IPS-18c (cell line): ENCODE results near the gene DNAAF3.
"Not testable (repeated sequence)": the region's sequence is repeated elsewhere in the genome, so short reads cannot be mapped to it uniquely, and the experiment has no call there.

ENCODE experiments used
- H3K4me3 ChIP-seq: 2 replicates; pipeline ENCODE4 v1.7.0; 2013; ENCODE audit warnings: low read depth, mild to moderate bottlenecking, low read length, moderate library complexity; ENCODE audit not compliant: insufficient read depth
- H3K9me3 ChIP-seq: one replicate; pipeline ENCODE4 v1.6.1; 2013; ENCODE audit warnings: mild to moderate bottlenecking, low read length, moderate library complexity; ENCODE audit not compliant: control insufficient read depth, insufficient read depth

DNAAF3 gene

GRCh38 chr19:55166530-55167268 is at the start of gene DNAAF3:
Gene DNAAF3, minus strand, starts transcription at chr19:55166613. Its CDS starts 200 bp downstream, at chr19:55166413.
- Histone ChIP-seq H3K9me3 (no peaks in the 10 kb centered on the region), H3K4me3 (peak within 1 kb of the TSS; percentile 72)

DNA sequence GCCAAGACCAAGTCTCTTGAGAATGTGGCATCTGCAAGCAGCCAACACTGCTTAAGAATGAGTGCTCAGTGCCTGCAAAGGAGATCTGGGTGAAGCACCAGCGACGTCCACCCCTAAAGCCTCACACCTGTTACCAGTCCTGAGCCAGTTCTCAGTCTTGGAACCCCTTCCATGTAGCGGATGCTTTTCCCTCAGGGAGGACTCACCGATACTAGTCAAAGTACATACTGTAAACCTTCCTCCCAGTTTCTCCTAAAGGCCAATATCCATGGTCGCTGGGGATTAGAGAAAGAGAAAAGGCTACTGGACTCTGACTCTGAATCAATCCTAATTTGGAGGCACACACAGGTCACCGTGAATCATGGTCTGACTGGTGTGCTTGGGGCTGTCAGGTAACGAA is 47.1 kb upstream of the DNAAF3 start:
- Histone ChIP-seq H3K4me3 (no peak overlapping the region), H3K9me3 (peaks cover 5% of the 10 kb centered on the region)

GRCh38 chr19:55212447-55212846 is 46.0 kb upstream of the DNAAF3 start:
- H3K4me3 ChIP-seq, result no peak overlapping the region
- H3K9me3 ChIP-seq, result peaks cover 5% of the 10 kb centered on the region

GRCh38 chr19:55209693-55210472 is 43.5 kb upstream of the DNAAF3 start:
- no peak overlapping the region for H3K4me3 ChIP-seq

GRCh38 chr19:55208880-55209692 is 42.7 kb upstream of the DNAAF3 start, which contains the start of gene PTPRH:
Gene PTPRH, minus strand, starts transcription at chr19:55209501. Its CDS starts 68 bp downstream, at chr19:55209433.
- H3K4me3 ChIP-seq, result no peak within 1 kb of the TSS
- H3K9me3 ChIP-seq, result peaks cover 5% of the 10 kb centered on the region

More at GRCh38 chr19:55209693-55210472, 43.5 kb upstream of the DNAAF3 start:
- H3K9me3 ChIP-seq, result peaks cover 5% of the 10 kb centered on the region

DNA sequence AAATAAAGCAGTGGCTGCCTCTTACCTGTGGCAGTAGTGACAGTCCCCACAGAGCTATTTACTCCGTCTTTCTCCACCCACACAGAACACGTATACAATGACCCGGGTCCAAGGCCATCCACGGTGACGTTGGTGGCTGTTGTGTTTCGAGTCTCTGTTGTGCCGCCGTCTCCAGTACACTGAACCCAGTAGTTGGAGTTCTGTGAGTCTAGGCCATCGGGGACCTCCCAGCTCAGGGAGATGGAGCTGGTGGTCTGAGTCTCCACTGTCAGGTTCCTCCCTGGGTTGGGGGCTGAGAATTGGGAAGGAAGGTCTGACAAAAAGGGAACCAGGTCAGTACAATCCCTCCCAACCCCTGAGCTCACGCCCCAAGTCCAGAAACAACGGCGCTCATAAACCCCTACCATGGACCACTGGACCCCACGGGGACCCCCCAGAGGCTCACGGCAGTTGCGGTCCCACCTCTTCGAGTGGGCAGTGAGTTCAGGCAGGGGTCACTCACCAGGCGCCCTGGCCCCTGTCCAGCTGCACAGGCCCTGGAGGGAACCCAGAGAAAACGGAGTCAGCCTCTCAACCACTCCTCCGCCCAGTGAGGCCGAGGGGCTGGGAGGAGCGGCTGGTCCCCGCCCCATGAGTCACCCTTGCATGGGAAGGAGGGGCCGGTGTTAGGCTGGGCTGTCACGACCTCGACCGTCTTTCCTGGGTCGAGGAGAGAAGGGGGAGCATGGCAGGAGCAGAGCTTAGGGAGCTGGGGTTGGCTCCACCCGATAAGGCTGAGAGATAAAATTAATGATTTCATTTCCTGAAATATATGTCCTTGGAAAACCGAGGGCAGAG is 40.5 kb upstream of the DNAAF3 start:
- Histone ChIP-seq H3K4me3 (peak overlapping the region; percentile 36; the same call in 1 of the 2 replicates), H3K9me3 (no peaks in the 10 kb centered on the region)

- not testable (repeated sequence) for H3K9me3 ChIP-seq, H3K4me3 ChIP-seq
These were observed 35.8 kb upstream of the DNAAF3 start for GRCh38 chr19:55202199-55202598.

DNA sequence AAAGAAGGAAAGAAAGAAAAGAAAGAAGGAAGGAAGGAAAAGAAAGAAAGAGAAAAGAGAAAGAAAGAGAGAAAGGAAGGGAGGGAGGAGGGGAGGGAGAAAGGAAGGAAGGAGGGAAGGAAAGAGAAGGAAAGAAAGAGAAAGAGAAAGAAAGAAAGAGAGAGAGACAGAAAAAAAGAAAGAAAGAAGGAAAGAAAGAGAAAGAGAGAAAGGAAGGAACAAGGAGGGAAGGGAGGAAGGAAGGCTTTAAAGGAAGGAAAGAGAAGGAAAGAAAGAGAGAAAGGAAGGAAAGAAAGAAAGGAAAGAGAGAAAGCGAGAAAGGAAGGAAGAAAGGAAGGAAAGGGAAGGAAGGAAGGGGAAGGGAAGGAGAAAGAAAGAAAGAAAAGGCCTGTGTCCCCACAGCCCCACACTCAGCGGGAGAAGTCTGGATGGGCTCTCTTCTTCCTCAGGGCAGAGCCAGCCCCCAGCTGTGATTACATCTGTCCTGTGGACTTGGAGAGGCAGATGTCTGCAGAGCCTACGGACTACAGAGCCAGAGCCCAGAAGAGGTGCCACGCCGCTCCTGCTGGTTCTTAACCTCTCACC is 33.3 kb upstream of the DNAAF3 start:
- H3K4me3 ChIP-seq, result no peak overlapping the region
- no peaks in the 10 kb centered on the region for H3K9me3 ChIP-seq

- no peaks in the 10 kb centered on the region for H3K9me3 ChIP-seq
- no peak overlapping the region for H3K4me3 ChIP-seq
These were observed 32.2 kb upstream of the DNAAF3 start for GRCh38 chr19:55198651-55199050.

DNA sequence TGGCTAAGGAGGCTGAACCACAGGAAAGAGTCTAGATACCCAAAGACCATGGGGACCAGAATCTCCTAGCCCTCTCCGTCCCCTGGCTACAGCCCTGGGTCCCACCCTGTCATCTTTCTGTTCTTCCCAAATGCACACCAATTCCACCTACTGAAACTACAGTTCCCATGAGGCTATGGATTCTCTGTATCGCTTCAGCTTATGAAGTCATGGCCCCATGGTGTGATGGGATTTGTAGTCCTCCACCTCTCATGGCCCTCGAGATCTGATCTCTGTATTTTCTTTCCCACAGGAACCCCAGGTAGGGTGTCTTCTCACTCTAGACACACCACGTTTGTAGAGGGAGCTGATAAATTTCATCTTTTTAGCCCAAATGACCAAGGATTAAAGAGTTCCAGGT is 31.1 kb upstream of the DNAAF3 start:
- H3K9me3 ChIP-seq, result no peaks in the 10 kb centered on the region
- H3K4me3 ChIP-seq, result no peak overlapping the region

GRCh38 chr19:55196803-55197202 is 30.4 kb upstream of the DNAAF3 start:
- Histone ChIP-seq H3K9me3 (no peaks in the 10 kb centered on the region), H3K4me3 (no peak overlapping the region)

GRCh38 chr19:55193481-55193880 is 27.1 kb upstream of the DNAAF3 start:
- Histone ChIP-seq H3K4me3 (no peak overlapping the region), H3K9me3 (no peaks in the 10 kb centered on the region)

GRCh38 chr19:55189403-55189835 is 23.0 kb upstream of the DNAAF3 start:
- H3K9me3 ChIP-seq, result no peaks in the 10 kb centered on the region
- no peak overlapping the region for H3K4me3 ChIP-seq

GRCh38 chr19:55188625-55189024 is 22.2 kb upstream of the DNAAF3 start:
- H3K9me3 ChIP-seq, result no peaks in the 10 kb centered on the region
- no peak overlapping the region for H3K4me3 ChIP-seq

DNA sequence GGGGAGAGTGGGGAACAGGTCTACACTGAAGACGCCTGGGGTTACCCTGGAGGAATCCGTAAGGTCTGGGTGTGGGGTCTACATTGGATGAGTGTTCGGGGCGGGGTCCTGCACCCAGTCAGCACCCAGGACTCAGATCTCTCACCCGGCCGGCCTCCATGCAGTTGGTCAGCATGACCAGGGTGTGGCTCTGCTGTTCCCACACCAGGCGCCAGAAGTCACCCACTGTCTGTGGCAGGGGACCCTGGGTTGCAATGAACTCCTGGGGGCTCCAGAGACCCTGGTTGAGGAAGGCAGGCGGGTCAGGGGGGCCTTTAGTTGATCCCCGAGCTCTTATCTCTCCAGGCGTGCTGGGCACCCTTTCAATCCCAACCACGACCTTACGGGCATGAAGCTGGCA is 19.7 kb upstream of the DNAAF3 start:
- no peak overlapping the region for H3K4me3 ChIP-seq

GRCh38 chr19:55181740-55182139 is 15.3 kb upstream of the DNAAF3 start:
- H3K9me3 ChIP-seq, result peaks cover 3% of the 10 kb centered on the region
- no peak overlapping the region for H3K4me3 ChIP-seq

More for the DNA sequence above, 19.7 kb upstream of the DNAAF3 start:
- H3K9me3 ChIP-seq, result peaks cover 3% of the 10 kb centered on the region
